Ascending aorta (tissue), 2 donors: ENCODE results near the gene DENND11. TPM values are rescaled to one million over a fixed set of nuclear protein-coding genes. Genes with fewer than 3 reads are reported as not detected.

ENCODE experiments used
- DNase-seq, 2 donors: peaks; one replicate each; pipeline ENCODE4 v3.0.0-alpha.2; 2019; ENCODE audit warnings: low spot score in 2 of 2
- H3K27ac ChIP-seq, 2 donors: fragments of 200-600 bp; sonication (generic); one replicate each; pipeline ENCODE4 v1.5.1; 2016 to 2017; ENCODE audit warnings: mild to moderate bottlenecking in 1 of 2
- H3K27me3 ChIP-seq: fragments of 200-600 bp; sonication (generic); one replicate; pipeline ENCODE4 v1.5.1; 2017
- H3K36me3 ChIP-seq, 2 donors: fragments of 200-600 bp; sonication (generic); one replicate each; pipeline ENCODE4 v1.5.1; 2016
- H3K4me1 ChIP-seq, 2 donors: fragments of 200-600 bp; sonication (generic); one replicate each; pipeline ENCODE4 v1.5.1; 2016 to 2017; ENCODE audit warnings: mild to moderate bottlenecking in 1 of 2
- H3K4me3 ChIP-seq, 2 donors: fragments of 200-600 bp; sonication (generic); one replicate each; pipeline ENCODE4 v1.5.1; 2016 to 2017; ENCODE audit warnings: mild to moderate bottlenecking in 1 of 2
- H3K9me3 ChIP-seq, 2 donors: fragments of 200-600 bp; sonication (generic); one replicate each; pipeline ENCODE4 v1.5.1; 2016
- CTCF ChIP-seq, 3 experiments: fragments of 200-600 bp in 2 of 3; fragments of 450-650 bp in 1 of 3; sonication (generic) in 2 of 3; IDR thresholded peaks; one replicate each; pipeline ENCODE4 v1.5.1; 2016 to 2019; ENCODE audit warnings: antibody characterized with exemption in 3 of 3, mild to moderate bottlenecking in 1 of 3, moderate library complexity in 1 of 3
- intact Hi-C: fragments of 100-400 bp; cut with DNase I; formaldehyde crosslinking; loops from one replicate; pipeline ENCODE4 v1.15.1; 2023
- total RNA-seq: library from RNA; depleted of rRNA; stranded (reverse); fragments of >200 nt; gene quantifications from one replicate; pipeline ENCODE4 v1.1.0, GENCODE V29; 2016

The DENND11 gene
- total RNA-seq, 1 donor from 2014 or later = 10.4 TPM

DNA sequence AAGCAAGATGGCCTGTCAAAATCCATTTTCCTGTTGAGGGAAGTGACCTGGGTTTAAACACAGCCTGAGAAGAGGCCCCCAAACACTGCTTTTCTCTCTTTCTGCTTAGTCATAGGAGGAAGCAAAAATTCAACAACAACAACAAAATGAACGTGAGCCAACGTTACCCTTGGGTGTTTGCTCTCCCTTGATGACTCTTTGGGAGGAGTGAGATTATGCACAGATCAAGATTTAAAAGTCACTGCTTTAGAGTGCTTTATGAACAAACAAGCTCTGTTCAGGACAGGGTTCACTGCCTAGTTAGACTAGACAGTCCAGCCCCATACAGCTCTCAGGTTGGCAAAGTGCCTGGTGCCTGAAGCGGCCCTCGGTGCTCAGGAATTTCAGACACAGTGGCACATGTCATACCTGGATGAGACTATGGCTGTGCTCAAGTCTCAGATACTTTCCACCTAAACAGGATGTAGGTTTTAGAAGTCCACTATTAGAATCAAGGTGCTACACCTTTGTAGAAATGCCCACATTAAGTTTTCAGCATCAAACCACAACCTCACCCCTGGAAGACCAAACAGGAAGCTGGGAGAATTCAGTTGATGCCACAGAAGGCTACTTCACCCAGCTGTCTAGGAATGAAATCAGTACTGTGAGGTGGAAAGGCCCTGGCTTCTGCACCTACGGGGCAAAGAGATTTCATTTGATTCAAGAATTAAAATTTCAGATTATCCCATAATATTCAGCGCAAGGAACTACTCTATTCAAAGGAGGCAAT is 38.7 kb downstream of the DENND11 start:
- H3K9me3 ChIP-seq = no peaks in the 10 kb centered on the region
- H3K36me3 ChIP-seq = peaks cover 43 to 58% of the 10 kb centered on the region in 2 donors
- no peak for TF ChIP-seq CTCF (IDR thresholded peaks at IDR 0.05)
- no peaks in the 10 kb centered on the region for H3K4me1 ChIP-seq
- no peak overlapping the region for H3K27ac ChIP-seq
- DNase-seq = no peak
- intact Hi-C loops = no loop called here
- H3K27me3 ChIP-seq = no peaks in the 10 kb centered on the region
- no peak overlapping the region for H3K4me3 ChIP-seq

DNA sequence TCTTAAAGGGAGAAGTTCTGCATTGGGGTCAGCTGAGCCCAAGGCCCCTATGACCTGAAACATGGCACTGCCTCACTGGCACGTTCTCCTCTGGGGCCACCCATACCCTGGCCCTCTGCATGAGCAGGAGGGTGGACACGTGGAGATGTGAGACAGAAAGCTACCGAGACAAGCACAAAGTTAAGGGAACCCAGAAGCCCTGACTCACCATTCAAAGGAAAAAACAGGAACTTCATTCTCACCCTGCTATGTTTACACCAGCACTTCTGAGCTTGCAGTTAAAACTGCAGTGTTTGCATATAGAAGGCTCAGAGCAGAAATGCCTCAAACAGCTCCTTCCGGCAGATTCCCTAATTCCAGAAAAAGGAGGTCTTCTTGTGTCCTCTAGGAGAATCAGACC is 41.7 kb downstream of the DENND11 start:
- no peaks in the 10 kb centered on the region for H3K4me1 ChIP-seq
- no peak for TF ChIP-seq CTCF (IDR thresholded peaks at IDR 0.05)
- peak in 1 of 2 donors; percentile 18 for DNase-seq
- peaks cover 29 to 43% of the 10 kb centered on the region in 2 donors for H3K36me3 ChIP-seq
- intact Hi-C loops = no loop called here
- no peaks in the 10 kb centered on the region for H3K9me3 ChIP-seq
- no peak overlapping the region for H3K27ac ChIP-seq
- H3K27me3 ChIP-seq = no peaks in the 10 kb centered on the region
- no peak overlapping the region for H3K4me3 ChIP-seq

DNA sequence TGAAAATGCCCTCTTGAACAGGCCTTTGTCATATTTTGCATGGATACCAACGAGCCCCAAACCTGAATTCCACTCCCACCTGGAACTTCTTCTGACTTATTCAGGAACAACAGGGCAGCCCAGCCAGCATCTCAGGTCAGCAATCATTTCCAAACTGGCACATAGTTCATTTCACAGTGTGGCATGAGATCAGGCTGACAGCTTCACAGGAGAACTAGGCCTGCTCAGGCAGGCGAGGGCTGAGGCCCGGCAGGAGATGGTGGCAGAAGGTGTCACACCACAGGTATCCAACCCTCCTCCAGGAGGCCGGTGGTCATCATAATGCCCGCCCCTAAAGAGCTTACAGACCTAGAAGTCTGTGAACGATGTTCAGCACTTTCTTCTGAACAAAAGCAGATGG is 42.5 kb downstream of the DENND11 start:
- no peaks in the 10 kb centered on the region for H3K27me3 ChIP-seq
- no peaks in the 10 kb centered on the region for H3K9me3 ChIP-seq
- no peaks in the 10 kb centered on the region for H3K4me1 ChIP-seq
- intact Hi-C loops = no loop called here
- H3K36me3 ChIP-seq = peaks cover 23 to 35% of the 10 kb centered on the region in 2 donors
- no peak overlapping the region for H3K27ac ChIP-seq
- TF ChIP-seq CTCF (IDR thresholded peaks at IDR 0.05) = no peak
- H3K4me3 ChIP-seq = no peak overlapping the region
- no peak for DNase-seq

DNA sequence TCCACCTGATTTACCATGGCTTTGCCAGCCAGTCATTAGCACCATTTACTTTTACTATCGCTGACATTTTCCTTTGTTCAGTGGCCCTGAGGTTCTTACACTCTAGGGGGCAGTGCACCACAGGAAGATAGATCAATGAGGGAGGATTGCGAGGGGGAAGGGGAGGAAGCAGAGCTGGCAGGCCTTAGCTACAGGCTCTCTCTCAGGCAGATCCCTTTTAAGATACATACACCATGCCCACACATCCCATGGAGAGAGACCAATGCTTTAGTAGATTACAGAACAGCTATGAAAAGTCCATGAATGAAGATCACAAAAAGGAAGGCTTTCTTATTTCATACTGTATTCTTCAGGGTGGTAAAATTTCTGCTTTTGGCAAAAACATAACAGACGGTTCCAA is 47.4 kb downstream of the DENND11 start:
- H3K4me1 ChIP-seq = peaks cover 0 to 5% of the 10 kb centered on the region in 2 donors
- TF ChIP-seq CTCF (IDR thresholded peaks at IDR 0.05) = peak; percentile 46 to 67 (median 51)
- intact Hi-C loops = loop anchor here (5.0 kb wide), 1 partner anchor 48 kb away; the partner anchor contains the start of gene DENND11
- H3K27me3 ChIP-seq = no peaks in the 10 kb centered on the region
- peak overlapping the region in 1 of 2 donors; percentile 13 for H3K27ac ChIP-seq
- peak; percentile 24 to 80 for DNase-seq
- peaks cover 1 to 7% of the 10 kb centered on the region in 2 donors for H3K36me3 ChIP-seq
- H3K4me3 ChIP-seq = no peak overlapping the region
- no peaks in the 10 kb centered on the region for H3K9me3 ChIP-seq

DNA sequence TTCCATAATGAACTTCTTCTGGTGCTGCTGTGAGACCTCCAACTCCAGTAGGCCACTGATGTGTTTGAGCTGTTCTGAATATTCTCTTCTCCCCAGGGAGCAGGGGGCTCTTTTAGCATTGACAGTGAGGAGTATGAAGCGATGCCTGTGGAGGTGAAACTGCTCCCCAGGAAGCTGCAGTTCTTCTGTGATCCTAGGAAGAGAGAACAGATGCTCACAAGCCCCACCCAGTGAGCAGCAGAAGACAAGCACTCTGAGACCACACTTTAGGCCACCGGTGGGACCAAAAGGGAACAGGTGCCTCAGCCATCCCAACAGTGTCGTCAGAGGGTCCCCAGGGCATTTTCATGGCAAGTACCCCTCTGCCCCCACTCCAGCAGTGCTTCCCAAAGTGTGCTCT is 49.3 kb downstream of the DENND11 start:
- no peak for TF ChIP-seq CTCF (IDR thresholded peaks at IDR 0.05)
- peaks cover 0 to 7% of the 10 kb centered on the region in 2 donors for H3K36me3 ChIP-seq
- peaks cover 0 to 17% of the 10 kb centered on the region in 2 donors for H3K4me1 ChIP-seq
- DNase-seq = no peak
- intact Hi-C loops = loop anchor here (5.0 kb wide), 1 partner anchor 50 kb away; the partner anchor contains the start of gene DENND11
- no peak overlapping the region for H3K4me3 ChIP-seq
- no peak overlapping the region for H3K27ac ChIP-seq
- H3K27me3 ChIP-seq = no peaks in the 10 kb centered on the region
- H3K9me3 ChIP-seq = no peaks in the 10 kb centered on the region

Other genes with a start within 250 kb of the DENND11 start
- gene AGK, start 150.8 kb downstream of the DENND11 start, total RNA-seq = 16.1 TPM
- gene WEE2, start 6.2 kb upstream of the DENND11 start, total RNA-seq = not detected
- gene SSBP1, start 36.2 kb upstream of the DENND11 start, total RNA-seq = 19.2 TPM
- gene TAS2R3, start 61.9 kb upstream of the DENND11 start, total RNA-seq = 6.6 TPM
- gene TAS2R4, start 74.5 kb upstream of the DENND11 start, total RNA-seq = not detected
- not detected for gene TAS2R5, start 88.1 kb upstream of the DENND11 start, total RNA-seq
- gene PRSS37, start 139.3 kb upstream of the DENND11 start, total RNA-seq = not detected
- gene OR9A4, start 214.2 kb upstream of the DENND11 start, total RNA-seq = not detected
- gene CLEC5A, start 244.8 kb upstream of the DENND11 start, total RNA-seq = 0.64 TPM